ENCODE results near the gene PLA2G4D. TPM values are rescaled to one million over a fixed set of nuclear protein-coding genes. Genes with fewer than 3 reads are reported as not detected.

PLA2G4D gene
- total RNA-seq, 1 experiment from 2014 or later: not detected

- Mint-ChIP-seq H3K27ac (ENCODE audit: unreplicated experiment) (no peak overlapping the region), H3K4me1 (ENCODE audit: low read depth, unreplicated experiment) (peaks cover 16% of the 10 kb centered on the region), H3K27me3 (ENCODE audit: unreplicated experiment) (no peaks in the 10 kb centered on the region), H3K4me3 (ENCODE audit: low read depth, unreplicated experiment) (peak overlapping the region; percentile 5), H3K9me3 (ENCODE audit: low read depth, unreplicated experiment) (no peaks in the 10 kb centered on the region), H3K36me3 (ENCODE audit: insufficient read depth, unreplicated experiment) (peaks cover 7% of the 10 kb centered on the region)
- no peak for DNase-seq
- intact Hi-C loops (cut with micrococcal nuclease; ENCODE audit: unreplicated experiment): loop anchor here (5.0 kb wide), 1 partner anchor 53 kb away; no protein-coding TSS in a partner anchor
- TF ChIP-seq, protein P1, sequence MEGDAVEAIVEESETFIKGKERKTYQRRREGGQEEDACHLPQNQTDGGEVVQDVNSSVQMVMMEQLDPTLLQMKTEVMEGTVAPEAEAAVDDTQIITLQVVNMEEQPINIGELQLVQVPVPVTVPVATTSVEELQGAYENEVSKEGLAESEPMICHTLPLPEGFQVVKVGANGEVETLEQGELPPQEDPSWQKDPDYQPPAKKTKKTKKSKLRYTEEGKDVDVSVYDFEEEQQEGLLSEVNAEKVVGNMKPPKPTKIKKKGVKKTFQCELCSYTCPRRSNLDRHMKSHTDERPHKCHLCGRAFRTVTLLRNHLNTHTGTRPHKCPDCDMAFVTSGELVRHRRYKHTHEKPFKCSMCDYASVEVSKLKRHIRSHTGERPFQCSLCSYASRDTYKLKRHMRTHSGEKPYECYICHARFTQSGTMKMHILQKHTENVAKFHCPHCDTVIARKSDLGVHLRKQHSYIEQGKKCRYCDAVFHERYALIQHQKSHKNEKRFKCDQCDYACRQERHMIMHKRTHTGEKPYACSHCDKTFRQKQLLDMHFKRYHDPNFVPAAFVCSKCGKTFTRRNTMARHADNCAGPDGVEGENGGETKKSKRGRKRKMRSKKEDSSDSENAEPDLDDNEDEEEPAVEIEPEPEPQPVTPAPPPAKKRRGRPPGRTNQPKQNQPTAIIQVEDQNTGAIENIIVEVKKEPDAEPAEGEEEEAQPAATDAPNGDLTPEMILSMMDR (IDR thresholded peaks at IDR 0.05; ENCODE audit: unreplicated experiment): no peak
- BruUV-seq (replicated peaks): no TSS peak
- CTCF ChIA-PET: interaction anchor here (1.1 kb wide), 1 partner anchor 72 kb away, joined by 5 read pairs; the partner anchor contains the start of gene PLA2G4F
Measured at GRCh38 chr15:42083916-42084315, 10.4 kb downstream of the PLA2G4D start.

DNA sequence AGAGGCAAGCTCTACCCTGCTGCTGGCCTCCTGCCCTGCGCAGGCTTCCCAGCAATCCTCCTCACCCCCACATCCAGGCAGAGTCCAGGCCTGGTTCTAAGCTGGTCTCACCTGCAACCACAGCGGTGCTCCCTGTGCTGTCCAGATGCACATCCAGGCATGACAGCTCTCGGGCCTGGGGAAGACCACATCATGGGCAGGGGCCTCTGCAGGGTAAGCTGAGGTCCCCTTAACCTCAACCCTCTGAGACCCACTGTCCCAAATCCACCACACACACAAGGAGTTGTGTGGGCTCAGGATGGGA, 10.8 kb downstream of the PLA2G4D start:
- peaks cover 16% of the 10 kb centered on the region for H3K4me1 Mint-ChIP-seq (ENCODE audit: low read depth, unreplicated experiment)
- BruUV-seq (replicated peaks): no TSS peak
- H3K27ac Mint-ChIP-seq (ENCODE audit: unreplicated experiment): no peak overlapping the region
- no peaks in the 10 kb centered on the region for H3K9me3 Mint-ChIP-seq (ENCODE audit: low read depth, unreplicated experiment)
- CTCF ChIA-PET: no interaction called here
- no peaks in the 10 kb centered on the region for H3K27me3 Mint-ChIP-seq (ENCODE audit: unreplicated experiment)
- H3K4me3 Mint-ChIP-seq (ENCODE audit: low read depth, unreplicated experiment): no peak overlapping the region
- DNase-seq: no peak
- H3K36me3 Mint-ChIP-seq (ENCODE audit: insufficient read depth, unreplicated experiment): peaks cover 7% of the 10 kb centered on the region
- intact Hi-C loops (cut with micrococcal nuclease; ENCODE audit: unreplicated experiment): loop anchor here (5.0 kb wide), 1 partner anchor 54 kb away; no protein-coding TSS in a partner anchor
- TF ChIP-seq, protein P1 (IDR thresholded peaks at IDR 0.05; ENCODE audit: unreplicated experiment): no peak

DNA sequence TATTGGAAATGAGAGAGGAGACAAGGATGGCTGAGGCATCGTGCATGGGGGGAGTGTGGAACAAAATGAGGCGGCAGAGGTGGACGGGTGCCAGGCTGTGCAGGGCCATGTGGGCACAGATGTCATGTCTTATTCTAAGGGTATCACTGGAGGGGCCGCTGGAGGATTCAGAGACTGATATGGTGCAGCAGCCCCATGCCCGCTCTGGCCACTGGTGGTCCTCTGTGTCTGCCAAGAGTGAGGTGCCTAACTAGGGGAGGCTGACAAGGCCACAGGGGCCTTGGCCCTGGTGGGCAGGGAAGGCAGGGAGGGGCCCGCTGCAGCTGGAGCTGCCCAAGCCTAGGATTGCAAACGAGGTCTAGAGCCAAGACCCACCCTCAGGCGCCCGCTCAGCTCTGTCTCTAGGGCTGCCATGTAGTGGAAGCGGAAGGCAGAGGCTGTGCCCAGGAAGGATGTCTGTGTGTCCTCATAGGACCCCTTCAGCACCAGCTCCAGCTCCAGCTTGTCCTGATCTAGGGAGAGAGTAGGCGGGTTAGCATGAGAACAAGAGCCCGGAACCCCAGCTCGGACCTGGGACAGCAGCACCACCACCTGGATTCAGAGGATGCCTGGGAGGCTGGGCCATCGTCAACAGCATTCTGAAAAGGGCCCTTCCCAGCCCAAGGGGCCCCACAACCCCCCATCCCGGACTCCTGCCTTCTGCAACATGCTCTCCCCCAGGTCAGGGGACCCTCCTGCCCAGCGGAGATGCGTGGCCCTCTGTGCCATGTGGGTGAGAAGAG, 11.3 kb downstream of the PLA2G4D start:
- DNase-seq: no peak
- peaks cover 7% of the 10 kb centered on the region for H3K36me3 Mint-ChIP-seq (ENCODE audit: insufficient read depth, unreplicated experiment)
- BruUV-seq (replicated peaks): no TSS peak
- H3K4me3 Mint-ChIP-seq (ENCODE audit: low read depth, unreplicated experiment): no peak overlapping the region
- CTCF ChIA-PET: no interaction called here
- TF ChIP-seq, protein P1 (IDR thresholded peaks at IDR 0.05; ENCODE audit: unreplicated experiment): no peak
- H3K9me3 Mint-ChIP-seq (ENCODE audit: low read depth, unreplicated experiment): no peaks in the 10 kb centered on the region
- H3K27ac Mint-ChIP-seq (ENCODE audit: unreplicated experiment): no peak overlapping the region
- H3K27me3 Mint-ChIP-seq (ENCODE audit: unreplicated experiment): no peaks in the 10 kb centered on the region
- H3K4me1 Mint-ChIP-seq (ENCODE audit: low read depth, unreplicated experiment): peaks cover 11% of the 10 kb centered on the region
- intact Hi-C loops (cut with micrococcal nuclease; ENCODE audit: unreplicated experiment): loop anchor here (5.0 kb wide), 1 partner anchor 54 kb away; no protein-coding TSS in a partner anchor

GRCh38 chr15:42082141-42082540, 12.2 kb downstream of the PLA2G4D start:
- peaks cover 7% of the 10 kb centered on the region for H3K36me3 Mint-ChIP-seq (ENCODE audit: insufficient read depth, unreplicated experiment)
- no peak overlapping the region for H3K27ac Mint-ChIP-seq (ENCODE audit: unreplicated experiment)
- no TSS peak for BruUV-seq (replicated peaks)
- no peak overlapping the region for H3K4me3 Mint-ChIP-seq (ENCODE audit: low read depth, unreplicated experiment)
- intact Hi-C loops (cut with micrococcal nuclease; ENCODE audit: unreplicated experiment): loop anchor here (5.0 kb wide), 1 partner anchor 55 kb away; no protein-coding TSS in a partner anchor
- TF ChIP-seq, protein P1 (IDR thresholded peaks at IDR 0.05; ENCODE audit: unreplicated experiment): no peak
- DNase-seq: no peak
- H3K9me3 Mint-ChIP-seq (ENCODE audit: low read depth, unreplicated experiment): no peaks in the 10 kb centered on the region
- CTCF ChIA-PET: interaction anchor here (0.7 kb wide), 1 partner anchor 28 kb away, joined by 5 read pairs; no protein-coding TSS in a partner anchor
- no peaks in the 10 kb centered on the region for H3K27me3 Mint-ChIP-seq (ENCODE audit: unreplicated experiment)
- peaks cover 8% of the 10 kb centered on the region for H3K4me1 Mint-ChIP-seq (ENCODE audit: low read depth, unreplicated experiment)
